Superior temporal gyrus (tissue), 1 donor: Measurements from ENCODE around the gene ZNF302.
"Not testable (repeated sequence)": the region's sequence is repeated elsewhere in the genome, so short reads cannot be mapped to it uniquely, and the experiment has no call there.

Source experiments
- DNase-seq: peaks from one replicate; pipeline ENCODE4 v3.0.0-alpha.2; 2016; ENCODE audit errors: extremely low spot score

ZNF302 gene

DNA sequence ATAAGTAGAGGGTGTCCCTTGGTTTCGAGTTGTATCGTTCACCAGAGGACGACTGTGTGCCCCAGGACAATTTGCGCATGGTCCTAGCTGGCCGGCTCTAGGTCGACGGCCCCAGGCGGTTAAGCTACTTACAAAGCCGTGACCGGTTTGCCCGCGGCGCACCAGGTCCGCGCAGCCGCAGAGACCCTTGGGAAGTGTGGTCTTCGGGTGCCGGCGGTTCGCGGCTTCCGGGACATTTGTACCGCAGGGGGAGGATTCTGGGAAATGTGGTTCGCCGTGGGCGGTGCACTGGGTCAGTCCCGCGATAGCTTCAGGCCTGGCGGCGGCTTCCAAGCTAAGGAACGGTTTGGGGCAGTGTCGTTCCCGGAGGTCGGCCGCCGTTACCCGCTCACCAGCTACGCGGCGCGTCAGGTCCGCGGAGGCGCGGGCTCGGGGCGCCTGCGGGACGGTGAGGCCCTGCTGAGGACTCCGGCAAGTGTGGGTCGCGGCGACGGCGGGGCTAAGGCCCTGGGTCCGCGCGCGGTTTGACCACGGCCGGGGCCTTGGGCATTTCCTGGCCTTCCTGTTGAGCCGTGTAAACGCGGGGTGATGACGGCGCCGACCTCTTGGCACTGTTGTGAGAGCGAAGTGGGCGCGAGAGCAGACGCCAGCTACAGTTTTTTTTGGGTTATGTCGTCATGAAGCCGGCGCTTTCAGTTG is at the start of gene ZNF302:
Gene ZNF302, plus strand, starts transcription at position 293 of the 699 bp plus-strand sequence. CDS start 1,127 bp downstream, outside the sequence.
- DNase-seq = peak; percentile 98

GRCh38 chr19:34633802-34634201 is 43.7 kb upstream of the ZNF302 start:
- DNase-seq = no peak

DNA sequence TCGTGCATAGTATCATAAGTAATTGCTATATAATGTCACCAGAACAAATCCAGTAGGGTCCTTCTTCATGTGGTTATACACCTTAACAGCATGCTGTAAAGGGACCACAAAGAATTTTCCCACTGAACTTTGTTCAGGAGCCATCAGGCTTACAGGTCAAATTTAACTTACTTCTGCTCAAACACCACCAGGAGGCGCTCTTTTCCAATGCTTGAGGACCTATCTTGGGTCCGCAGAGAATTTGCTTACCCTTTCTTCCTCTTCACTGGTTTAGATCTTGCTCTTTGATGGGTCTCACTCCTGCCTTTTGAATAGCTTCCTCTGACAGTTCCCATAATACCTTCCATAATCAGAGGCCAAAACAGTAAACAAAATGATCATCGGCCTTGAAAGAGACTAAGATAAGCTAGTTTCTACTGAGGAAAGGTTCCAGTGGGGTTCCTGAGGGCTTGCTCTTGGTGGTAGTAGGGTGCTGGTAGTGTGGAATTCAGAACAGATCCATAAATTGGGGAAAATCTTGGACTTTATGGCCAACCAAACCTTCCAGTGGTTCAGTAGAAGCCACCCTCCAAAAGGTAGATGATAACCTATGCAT is 37.9 kb upstream of the ZNF302 start:
- peak; percentile 90 for DNase-seq

- no peak for DNase-seq
These were observed 35.2 kb upstream of the ZNF302 start for GRCh38 chr19:34642241-34642640.

DNA sequence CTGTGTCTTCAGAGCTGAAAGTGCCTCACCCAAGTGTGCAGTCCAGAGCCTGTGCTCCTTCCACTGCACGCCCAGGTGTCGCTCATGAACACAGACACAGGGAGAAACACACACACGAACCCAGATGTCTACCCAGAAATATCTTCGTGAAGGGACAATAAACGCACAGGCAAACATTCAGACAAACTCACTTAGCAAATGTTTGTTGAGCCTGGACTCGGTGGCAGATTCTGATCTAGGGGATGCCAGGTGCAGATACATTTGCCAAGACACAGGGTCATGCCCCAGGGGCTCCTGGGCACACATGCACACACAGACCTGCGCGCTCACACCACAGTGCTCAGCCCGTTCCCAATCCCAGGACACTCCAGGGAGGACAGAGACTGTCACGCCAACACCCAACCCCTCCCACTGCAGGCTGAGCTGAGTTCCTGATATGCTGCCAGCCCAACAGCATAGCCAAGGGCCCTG is 32.5 kb upstream of the ZNF302 start:
- DNase-seq = no peak

- no peak for DNase-seq
These were observed 31.9 kb upstream of the ZNF302 start for GRCh38 chr19:34645551-34645950.

DNA sequence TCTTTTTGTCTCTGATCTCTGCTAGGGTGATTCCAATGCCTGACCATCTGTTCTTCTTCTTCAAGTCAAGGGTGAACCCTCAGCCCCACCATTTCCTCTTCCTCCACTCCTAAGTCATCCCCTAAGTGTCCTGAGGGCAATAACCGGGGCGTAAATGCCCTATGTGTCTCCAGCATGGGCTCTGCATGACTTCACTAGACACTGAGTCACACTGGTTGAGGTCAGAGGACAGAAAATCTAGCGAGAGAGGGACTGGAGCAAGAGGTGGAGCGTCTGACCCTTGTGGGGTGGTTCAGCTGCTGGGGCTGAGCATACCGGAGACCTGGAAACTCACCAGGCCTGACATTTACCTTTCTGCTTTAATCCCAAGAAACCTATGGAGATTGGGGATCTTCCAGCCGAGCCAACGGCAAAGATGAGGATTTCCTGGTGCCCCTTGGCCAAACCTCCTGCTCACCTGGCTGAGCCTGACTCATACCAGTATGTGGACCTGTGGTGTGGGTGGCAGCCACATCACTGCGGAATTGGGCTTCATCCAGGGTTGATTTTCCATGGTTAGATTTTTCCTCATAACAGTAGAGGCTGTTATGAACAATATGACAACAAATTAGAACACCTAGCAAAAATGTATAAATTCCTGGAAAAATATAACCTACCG is 27.5 kb upstream of the ZNF302 start:
- DNase-seq = no peak

GRCh38 chr19:34651747-34652146 is 25.7 kb upstream of the ZNF302 start:
- DNase-seq = no peak

- no peak for DNase-seq
These were observed 22.7 kb upstream of the ZNF302 start for GRCh38 chr19:34654796-34655195.

DNA sequence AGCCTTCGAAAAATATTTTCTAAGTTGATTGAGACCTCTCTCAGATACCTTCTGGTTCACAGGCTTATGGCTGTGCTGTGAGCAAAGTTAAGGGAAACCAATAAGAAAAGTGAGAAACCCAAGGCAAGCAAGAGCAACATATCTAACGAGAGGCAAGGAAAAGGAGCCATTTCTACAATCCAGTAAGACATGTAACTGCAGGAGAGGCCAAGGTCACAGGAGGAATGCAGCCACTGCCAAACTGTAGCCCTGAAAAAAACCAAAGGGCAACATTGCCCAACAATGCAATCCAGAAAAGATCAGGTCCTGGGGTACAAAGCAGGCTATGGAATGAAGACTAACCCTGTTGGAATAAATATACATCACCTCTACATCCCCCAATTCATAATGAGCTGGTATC is 21.8 kb upstream of the ZNF302 start:
- DNase-seq = no peak

GRCh38 chr19:34661357-34661756 is 16.1 kb upstream of the ZNF302 start:
- DNase-seq = peak; percentile 11

GRCh38 chr19:34662919-34663318 is 14.6 kb upstream of the ZNF302 start:
- DNase-seq = no peak

- DNase-seq = no peak
These were observed 13.3 kb upstream of the ZNF302 start for GRCh38 chr19:34664168-34664567.

DNA sequence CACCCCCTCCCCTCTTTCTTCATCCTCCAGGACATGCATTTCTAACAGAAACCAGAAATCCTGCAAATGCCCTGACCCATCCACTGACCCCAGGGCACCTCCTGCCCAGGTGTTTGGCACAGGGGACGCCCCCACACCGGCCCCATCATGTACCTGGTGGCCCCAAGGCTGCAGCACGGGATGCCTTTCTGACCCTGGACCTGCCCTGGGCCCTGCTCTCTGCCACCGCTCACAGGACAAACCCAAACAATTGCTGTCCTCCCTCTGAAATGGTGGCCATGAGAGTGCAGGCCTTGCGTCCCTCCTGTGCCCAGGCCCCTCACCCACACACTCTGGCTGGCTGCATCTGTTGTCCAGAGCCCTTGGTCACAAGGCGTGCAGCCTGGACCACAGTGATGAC is 12.6 kb upstream of the ZNF302 start:
- DNase-seq = no peak

DNA sequence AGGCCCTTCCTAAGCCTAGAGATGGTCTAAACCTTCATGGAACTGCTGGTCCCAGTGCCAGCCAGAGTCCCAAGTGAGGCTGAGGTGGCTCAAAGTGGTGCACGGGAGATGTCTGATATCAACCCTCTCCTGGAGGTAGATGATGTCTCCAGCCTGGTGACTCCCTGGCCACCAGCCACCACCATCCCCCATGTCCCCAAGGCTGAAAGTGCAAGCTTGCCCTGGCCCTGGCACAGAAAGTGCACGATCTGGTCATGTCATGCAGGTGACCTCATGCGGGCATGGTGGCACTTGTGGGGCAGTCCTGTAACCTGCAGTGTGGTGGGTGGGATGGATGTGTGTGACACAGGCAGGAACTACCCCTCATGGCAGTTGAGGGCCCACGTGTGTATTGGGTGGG is 12.2 kb upstream of the ZNF302 start:
- not testable (repeated sequence) for DNase-seq

GRCh38 chr19:34666200-34666957 is 11.1 kb upstream of the ZNF302 start:
- no peak for DNase-seq

DNA sequence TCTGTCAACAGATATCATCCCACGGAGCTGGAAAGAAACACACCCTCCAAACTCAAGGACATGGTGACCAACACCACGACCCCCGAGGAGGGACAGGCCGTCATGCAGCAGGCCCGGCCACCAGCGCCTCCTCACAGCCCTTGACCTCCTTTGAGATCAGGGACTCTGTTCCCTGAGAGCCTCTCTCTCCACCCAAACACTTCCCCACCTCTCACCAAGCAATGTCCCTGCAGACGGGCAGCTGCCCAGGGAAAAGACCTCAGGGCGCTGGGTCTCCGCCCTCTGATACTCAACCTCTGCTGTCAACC is 10.6 kb upstream of the ZNF302 start:
- DNase-seq = no peak

GRCh38 chr19:34667349-34668076 is 10.0 kb upstream of the ZNF302 start:
- no peak for DNase-seq

DNA sequence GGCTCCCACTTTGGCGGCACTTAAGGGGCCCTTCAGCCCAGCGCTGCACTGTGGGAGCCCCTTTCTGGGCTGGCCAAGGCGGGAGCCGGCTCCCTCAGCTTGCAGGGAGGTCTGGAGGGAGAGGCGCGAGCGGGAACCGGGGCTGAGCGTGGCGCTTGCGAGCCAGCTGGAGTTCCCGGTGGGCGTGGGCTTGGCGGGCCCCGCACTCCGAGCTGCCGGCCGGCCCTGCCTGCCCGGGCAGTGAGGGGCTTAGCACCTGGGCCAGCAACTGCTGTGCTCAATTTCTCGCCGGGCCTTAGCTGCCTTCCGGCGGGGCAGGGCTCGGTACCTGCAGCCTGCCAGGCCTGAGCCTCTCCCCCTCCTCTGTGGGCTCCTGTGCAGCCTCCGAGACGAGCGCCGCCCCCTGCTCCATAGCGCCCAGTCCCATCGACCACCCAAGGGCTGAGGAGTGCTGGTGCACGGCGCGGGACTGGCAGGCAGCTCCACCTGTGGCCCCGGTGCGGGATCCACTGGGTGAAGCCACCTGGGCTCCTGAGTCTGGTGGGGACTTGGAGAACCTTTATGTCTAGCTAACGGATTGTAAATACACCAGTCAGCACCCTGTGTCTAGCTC is 9.3 kb upstream of the ZNF302 start:
- DNase-seq = not testable (repeated sequence)

- DNase-seq = not testable (repeated sequence)
These were observed 8.8 kb upstream of the ZNF302 start for GRCh38 chr19:34668690-34669089.

DNA sequence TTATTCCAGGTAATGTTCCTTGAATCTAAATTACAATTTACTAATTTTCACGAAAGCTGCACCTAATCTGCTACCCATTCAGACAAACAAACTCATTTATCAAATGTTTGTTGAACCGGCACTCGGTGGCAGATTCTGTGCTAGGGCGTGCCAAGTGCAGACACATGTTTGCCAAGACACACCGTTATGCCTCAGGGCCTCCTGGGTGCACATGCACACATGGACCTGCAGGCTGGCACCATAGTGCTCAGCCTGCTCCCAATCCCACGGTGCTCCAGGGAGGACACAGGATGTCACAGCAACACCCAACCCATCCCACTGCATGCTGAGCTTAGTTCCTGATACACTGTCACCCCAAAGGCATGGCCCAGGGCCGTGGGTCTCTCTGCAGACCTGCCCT is 8.2 kb upstream of the ZNF302 start:
- DNase-seq = no peak
